Neuron (in vitro differentiated cells): ENCODE results near the gene GPR39.

Experiments used
- H2AFZ ChIP-seq: one replicate; pipeline ENCODE4 v1.6.1; 2013; ENCODE audit warnings: low read depth, mild to moderate bottlenecking, inconsistent platforms, low read length, moderate library complexity
- H3K27me3 ChIP-seq: one replicate; pipeline ENCODE4 v1.6.1; 2013; ENCODE audit warnings: low read length; ENCODE audit not compliant: insufficient read depth
- H3K36me3 ChIP-seq: one replicate; pipeline ENCODE4 v1.6.1; 2013; ENCODE audit warnings: low read length; ENCODE audit not compliant: insufficient read depth
- H3K4me1 ChIP-seq: one replicate; pipeline ENCODE4 v1.6.1; 2013; ENCODE audit warnings: low read length; ENCODE audit not compliant: insufficient read depth
- H3K4me3 ChIP-seq: 2 replicates; pipeline ENCODE4 v1.5.1; 2013; ENCODE audit warnings: mild to moderate bottlenecking, low read length, moderate library complexity
- H3K9me3 ChIP-seq: one replicate; pipeline ENCODE4 v1.6.1; 2013; ENCODE audit warnings: low read length

GPR39 gene

GRCh38 chr2:132468821-132469675 is 52.4 kb downstream of the GPR39 start:
- H3K4me1 ChIP-seq: peaks cover 12% of the 10 kb centered on the region
- no peaks in the 10 kb centered on the region for H3K27me3 ChIP-seq
- no peak overlapping the region for H3K4me3 ChIP-seq
- H3K36me3 ChIP-seq: no peaks in the 10 kb centered on the region
- H2AFZ ChIP-seq: no peak overlapping the region
- H3K9me3 ChIP-seq: peaks cover 10% of the 10 kb centered on the region

DNA sequence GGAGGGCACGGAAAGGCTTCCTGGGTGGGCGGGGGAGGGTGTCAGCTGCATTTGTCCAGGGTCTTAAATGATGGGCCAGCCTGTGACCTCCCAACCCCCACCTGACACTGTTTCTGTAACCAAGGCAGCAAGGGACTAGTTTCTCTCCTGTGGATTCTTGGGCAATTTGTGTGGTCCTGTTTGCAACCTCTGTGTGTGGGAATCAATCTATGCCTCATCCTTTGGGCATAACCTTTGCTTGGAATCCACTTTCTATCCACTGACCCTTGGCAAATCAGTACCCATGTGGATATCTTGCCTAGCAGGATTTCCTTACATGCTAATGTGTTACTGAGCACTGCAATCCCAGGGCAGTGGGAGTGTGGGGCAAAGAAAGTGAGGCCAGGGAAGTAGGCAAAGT is 54.1 kb downstream of the GPR39 start:
- peaks cover 12% of the 10 kb centered on the region for H3K4me1 ChIP-seq
- no peaks in the 10 kb centered on the region for H3K36me3 ChIP-seq
- no peaks in the 10 kb centered on the region for H3K27me3 ChIP-seq
- H2AFZ ChIP-seq: no peak overlapping the region
- H3K4me3 ChIP-seq: no peak overlapping the region
- peaks cover 7% of the 10 kb centered on the region for H3K9me3 ChIP-seq

DNA sequence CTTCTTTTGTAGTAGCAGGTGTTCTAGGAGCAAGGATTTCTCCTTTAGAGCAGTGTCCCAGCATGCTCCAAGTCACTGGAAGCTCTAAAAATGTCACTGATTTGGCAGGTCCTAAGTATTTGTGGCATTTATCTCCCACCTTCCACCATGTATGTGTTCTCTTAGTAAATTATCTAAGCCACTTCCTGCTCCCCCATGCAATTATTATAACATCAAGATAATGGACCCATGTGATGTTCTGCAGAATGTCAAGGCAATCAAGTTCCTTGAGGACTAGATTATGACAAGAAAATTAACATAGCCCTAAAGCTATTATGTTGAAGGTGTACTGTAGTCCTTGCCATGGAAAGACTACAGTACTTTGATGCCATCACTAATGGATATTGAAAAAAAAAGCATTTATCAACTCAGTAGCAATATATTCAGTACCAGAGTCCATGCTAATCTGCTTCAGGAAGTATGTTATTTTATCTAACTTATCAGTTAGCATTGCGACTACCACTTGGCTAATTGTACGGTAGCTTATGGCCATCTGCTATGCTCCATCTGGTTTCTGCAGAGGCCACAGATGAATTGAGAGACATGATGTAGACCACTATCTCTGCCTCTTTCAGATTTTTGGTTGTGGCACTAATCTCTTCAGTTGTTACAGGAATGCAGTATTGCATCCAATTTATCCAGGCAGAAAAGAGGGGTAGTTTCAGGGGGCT is 56.7 kb downstream of the GPR39 start:
- H3K4me3 ChIP-seq: no peak overlapping the region
- H3K27me3 ChIP-seq: no peaks in the 10 kb centered on the region
- peaks cover 12% of the 10 kb centered on the region for H3K4me1 ChIP-seq
- H3K9me3 ChIP-seq: peaks cover under 1% of the 10 kb centered on the region
- no peak overlapping the region for H2AFZ ChIP-seq
- no peaks in the 10 kb centered on the region for H3K36me3 ChIP-seq

- Histone ChIP-seq H3K4me3 (no peak overlapping the region), H3K27me3 (no peaks in the 10 kb centered on the region), H2AFZ (no peak overlapping the region), H3K36me3 (no peaks in the 10 kb centered on the region), H3K4me1 (peaks cover 3% of the 10 kb centered on the region), H3K9me3 (no peaks in the 10 kb centered on the region)
Measured at GRCh38 chr2:132475615-132476014, 59.0 kb downstream of the GPR39 start.

GRCh38 chr2:132477436-132477835 is 60.8 kb downstream of the GPR39 start:
- Histone ChIP-seq H2AFZ (no peak overlapping the region), H3K4me3 (no peak overlapping the region), H3K36me3 (no peaks in the 10 kb centered on the region), H3K9me3 (no peaks in the 10 kb centered on the region), H3K27me3 (no peaks in the 10 kb centered on the region), H3K4me1 (no peaks in the 10 kb centered on the region)

DNA sequence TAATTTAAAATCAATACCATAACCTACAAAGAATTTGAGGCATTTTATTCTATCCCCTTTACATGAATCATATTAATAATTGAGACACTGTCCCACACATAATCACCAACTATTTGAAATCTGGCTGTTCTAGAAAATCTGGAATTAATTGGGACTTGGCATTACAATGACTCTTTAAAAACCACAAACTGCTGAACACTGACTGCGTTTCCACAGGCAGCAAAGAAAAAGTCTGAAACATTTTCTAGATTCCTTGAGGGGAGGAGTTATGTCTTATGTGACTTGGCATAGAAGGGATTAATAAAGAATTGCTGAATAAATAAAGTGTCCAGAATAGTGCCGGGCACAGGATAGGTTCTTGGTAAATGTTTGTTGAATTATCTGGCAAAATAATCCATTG is 61.4 kb downstream of the GPR39 start:
- no peak overlapping the region for H3K4me3 ChIP-seq
- H3K36me3 ChIP-seq: no peaks in the 10 kb centered on the region
- H2AFZ ChIP-seq: no peak overlapping the region
- no peaks in the 10 kb centered on the region for H3K4me1 ChIP-seq
- no peaks in the 10 kb centered on the region for H3K9me3 ChIP-seq
- H3K27me3 ChIP-seq: no peaks in the 10 kb centered on the region

- no peaks in the 10 kb centered on the region for H3K36me3 ChIP-seq
- no peaks in the 10 kb centered on the region for H3K27me3 ChIP-seq
- H2AFZ ChIP-seq: no peak overlapping the region
- no peak overlapping the region for H3K4me3 ChIP-seq
- H3K9me3 ChIP-seq: no peaks in the 10 kb centered on the region
- no peaks in the 10 kb centered on the region for H3K4me1 ChIP-seq
Measured at GRCh38 chr2:132478461-132479105, 62.0 kb downstream of the GPR39 start.

DNA sequence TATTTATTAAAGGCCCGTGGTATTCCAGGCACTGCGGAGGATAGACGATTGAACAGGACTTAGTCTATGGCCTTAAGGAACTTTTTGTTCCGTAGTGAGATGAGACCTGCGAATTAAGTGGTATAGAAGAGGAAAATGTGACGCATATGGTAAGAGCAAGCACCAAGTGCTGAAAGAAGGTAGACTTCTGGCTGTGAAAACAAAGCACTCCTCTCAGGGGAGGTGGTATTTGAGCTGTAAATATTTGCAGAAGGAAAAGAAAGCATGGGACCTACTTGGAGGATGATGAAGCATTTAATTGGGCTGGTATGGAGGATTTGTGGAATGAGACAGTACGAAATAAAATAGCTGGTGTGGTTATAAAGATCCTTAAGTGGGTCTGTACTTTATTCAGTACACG is 62.5 kb downstream of the GPR39 start:
- H2AFZ ChIP-seq: no peak overlapping the region
- no peaks in the 10 kb centered on the region for H3K9me3 ChIP-seq
- H3K27me3 ChIP-seq: no peaks in the 10 kb centered on the region
- no peak overlapping the region for H3K4me3 ChIP-seq
- no peaks in the 10 kb centered on the region for H3K36me3 ChIP-seq
- H3K4me1 ChIP-seq: no peaks in the 10 kb centered on the region

DNA sequence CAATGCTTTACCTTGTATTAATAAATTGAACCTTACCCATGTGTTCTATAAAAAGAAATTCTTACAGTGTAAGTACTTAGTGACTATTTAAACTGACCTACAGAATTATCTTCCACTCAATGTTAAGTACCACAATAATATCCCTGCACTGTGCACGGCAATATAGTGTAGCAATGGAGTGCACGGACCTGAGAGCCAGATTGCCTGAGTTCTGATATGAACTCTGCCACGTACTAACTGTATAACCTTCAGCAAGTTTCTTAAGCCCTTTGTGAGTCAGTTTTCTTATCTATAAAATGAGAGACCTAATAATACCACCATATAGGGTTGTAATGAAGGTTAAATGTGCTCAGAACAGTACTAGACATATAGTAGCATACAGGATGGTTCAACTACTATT is 66.2 kb downstream of the GPR39 start:
- Histone ChIP-seq H3K4me1 (no peaks in the 10 kb centered on the region), H3K4me3 (no peak overlapping the region), H3K9me3 (no peaks in the 10 kb centered on the region), H3K36me3 (no peaks in the 10 kb centered on the region), H2AFZ (no peak overlapping the region), H3K27me3 (peaks cover under 1% of the 10 kb centered on the region)

DNA sequence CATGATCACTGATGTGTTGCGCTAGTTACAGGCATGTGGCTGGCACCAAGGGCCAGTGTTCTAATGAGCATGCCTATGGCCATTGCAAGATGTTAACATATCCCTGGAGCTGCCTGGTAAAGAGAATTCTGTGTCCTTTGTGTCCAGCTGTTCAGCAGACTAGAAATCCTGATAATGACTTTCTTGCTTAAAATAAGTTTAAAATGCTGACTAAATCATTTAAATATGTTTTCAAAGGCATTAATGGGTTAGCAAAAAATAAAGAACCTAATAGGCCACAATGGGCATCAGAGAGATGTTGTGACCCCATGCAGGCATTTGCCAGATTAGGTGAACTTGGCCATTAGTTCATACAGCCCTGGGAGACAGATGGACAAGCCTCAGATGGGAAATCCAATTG is 67.5 kb downstream of the GPR39 start:
- H3K27me3 ChIP-seq: peaks cover 11% of the 10 kb centered on the region
- no peaks in the 10 kb centered on the region for H3K4me1 ChIP-seq
- H3K9me3 ChIP-seq: peaks cover 3% of the 10 kb centered on the region
- H2AFZ ChIP-seq: no peak overlapping the region
- no peaks in the 10 kb centered on the region for H3K36me3 ChIP-seq
- no peak overlapping the region for H3K4me3 ChIP-seq

GRCh38 chr2:132488491-132488890 is 71.9 kb downstream of the GPR39 start:
- H3K4me3 ChIP-seq: no peak overlapping the region
- no peak overlapping the region for H2AFZ ChIP-seq
- H3K27me3 ChIP-seq: peaks cover 11% of the 10 kb centered on the region
- H3K9me3 ChIP-seq: peaks cover 3% of the 10 kb centered on the region
- H3K36me3 ChIP-seq: no peaks in the 10 kb centered on the region
- H3K4me1 ChIP-seq: no peaks in the 10 kb centered on the region

DNA sequence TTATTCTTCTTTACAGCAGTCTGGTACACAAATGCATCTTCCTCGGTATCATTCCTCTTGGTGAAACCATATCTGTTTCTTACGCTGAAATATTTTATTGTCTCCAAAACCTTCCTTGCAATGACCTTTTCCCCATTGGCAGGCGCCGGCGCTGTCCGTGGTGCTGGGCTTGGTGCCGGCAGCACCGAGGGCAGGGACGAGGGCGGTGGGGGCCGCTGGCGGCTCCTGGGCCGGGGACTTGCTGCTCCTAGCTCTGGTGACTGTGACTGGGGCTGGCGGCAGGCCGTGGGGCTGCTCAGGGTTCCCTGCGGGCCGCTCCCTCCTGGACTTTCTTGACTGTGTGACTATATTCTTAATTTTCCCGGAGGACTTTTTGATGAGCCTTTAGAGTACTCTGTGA is 72.5 kb downstream of the GPR39 start:
- Histone ChIP-seq H3K27me3 (peaks cover 11% of the 10 kb centered on the region), H3K4me1 (no peaks in the 10 kb centered on the region), H3K9me3 (peaks cover 3% of the 10 kb centered on the region), H3K36me3 (no peaks in the 10 kb centered on the region), H2AFZ (no peak overlapping the region), H3K4me3 (no peak overlapping the region)

GRCh38 chr2:132495881-132496280 is 79.3 kb downstream of the GPR39 start:
- Histone ChIP-seq H3K4me1 (no peaks in the 10 kb centered on the region), H3K9me3 (no peaks in the 10 kb centered on the region), H3K36me3 (no peaks in the 10 kb centered on the region), H2AFZ (no peak overlapping the region), H3K4me3 (no peak overlapping the region), H3K27me3 (no peaks in the 10 kb centered on the region)
